Testis (tissue), 2 donors: ENCODE measurements around the gene SRRM2.

Experiments
- POLR2A ChIP-seq: fragments of 450-650 bp; IDR thresholded peaks from one replicate; pipeline ENCODE4 v1.6.1; 2017; ENCODE audit warnings: antibody characterized with exemption, mild to moderate bottlenecking, moderate library complexity
- TF ChIP-seq, protein P1 (sequence below), 3 experiments: fragments of 450-650 bp in 2 of 3; fragments of 200-600 bp in 1 of 3; sonication (generic) in 1 of 3; IDR thresholded peaks; one replicate each; pipeline ENCODE4 v1.5.1; 2016 to 2019; ENCODE audit warnings: antibody characterized with exemption in 3 of 3, mild to moderate bottlenecking in 2 of 3, moderate library complexity in 1 of 3

GRCh38 chr16:2707368-2708289, 44.8 kb upstream of the SRRM2 start:
- TF ChIP-seq POLR2A, result no peak
- TF ChIP-seq, protein P1, sequence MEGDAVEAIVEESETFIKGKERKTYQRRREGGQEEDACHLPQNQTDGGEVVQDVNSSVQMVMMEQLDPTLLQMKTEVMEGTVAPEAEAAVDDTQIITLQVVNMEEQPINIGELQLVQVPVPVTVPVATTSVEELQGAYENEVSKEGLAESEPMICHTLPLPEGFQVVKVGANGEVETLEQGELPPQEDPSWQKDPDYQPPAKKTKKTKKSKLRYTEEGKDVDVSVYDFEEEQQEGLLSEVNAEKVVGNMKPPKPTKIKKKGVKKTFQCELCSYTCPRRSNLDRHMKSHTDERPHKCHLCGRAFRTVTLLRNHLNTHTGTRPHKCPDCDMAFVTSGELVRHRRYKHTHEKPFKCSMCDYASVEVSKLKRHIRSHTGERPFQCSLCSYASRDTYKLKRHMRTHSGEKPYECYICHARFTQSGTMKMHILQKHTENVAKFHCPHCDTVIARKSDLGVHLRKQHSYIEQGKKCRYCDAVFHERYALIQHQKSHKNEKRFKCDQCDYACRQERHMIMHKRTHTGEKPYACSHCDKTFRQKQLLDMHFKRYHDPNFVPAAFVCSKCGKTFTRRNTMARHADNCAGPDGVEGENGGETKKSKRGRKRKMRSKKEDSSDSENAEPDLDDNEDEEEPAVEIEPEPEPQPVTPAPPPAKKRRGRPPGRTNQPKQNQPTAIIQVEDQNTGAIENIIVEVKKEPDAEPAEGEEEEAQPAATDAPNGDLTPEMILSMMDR (IDR thresholded peaks at IDR 0.05), result no peak
